ENCODE results near the gene LONP1.
A peak's percentile ranks its signal among the peaks of the same experiment; 100 is the strongest.

LONP1 gene

DNA sequence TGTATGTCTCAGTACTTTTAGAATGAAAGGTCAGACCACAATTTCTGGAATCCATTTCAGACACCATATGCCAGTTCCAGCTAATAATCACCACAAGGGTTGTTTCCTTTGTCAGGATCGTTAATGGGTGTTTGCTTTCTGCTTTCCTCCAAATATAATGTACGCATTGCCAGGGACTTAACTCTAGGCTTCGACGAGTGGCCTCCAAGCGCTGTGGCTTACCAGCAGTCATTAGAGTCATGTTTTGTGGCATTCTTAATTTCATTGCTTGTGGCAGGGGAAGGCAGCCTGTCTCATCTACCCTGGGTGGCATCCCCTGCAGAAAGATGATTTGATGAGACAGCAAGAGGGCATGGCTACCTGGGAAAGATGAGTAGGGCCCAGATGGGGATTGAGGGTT lies 74.5 kb downstream of the LONP1 start:
- no peak overlapping the region for H3K4me3 ChIP-seq (ENCODE audit: control insufficient read depth, low read depth, low read length)
- TF ChIP-seq, protein P1, sequence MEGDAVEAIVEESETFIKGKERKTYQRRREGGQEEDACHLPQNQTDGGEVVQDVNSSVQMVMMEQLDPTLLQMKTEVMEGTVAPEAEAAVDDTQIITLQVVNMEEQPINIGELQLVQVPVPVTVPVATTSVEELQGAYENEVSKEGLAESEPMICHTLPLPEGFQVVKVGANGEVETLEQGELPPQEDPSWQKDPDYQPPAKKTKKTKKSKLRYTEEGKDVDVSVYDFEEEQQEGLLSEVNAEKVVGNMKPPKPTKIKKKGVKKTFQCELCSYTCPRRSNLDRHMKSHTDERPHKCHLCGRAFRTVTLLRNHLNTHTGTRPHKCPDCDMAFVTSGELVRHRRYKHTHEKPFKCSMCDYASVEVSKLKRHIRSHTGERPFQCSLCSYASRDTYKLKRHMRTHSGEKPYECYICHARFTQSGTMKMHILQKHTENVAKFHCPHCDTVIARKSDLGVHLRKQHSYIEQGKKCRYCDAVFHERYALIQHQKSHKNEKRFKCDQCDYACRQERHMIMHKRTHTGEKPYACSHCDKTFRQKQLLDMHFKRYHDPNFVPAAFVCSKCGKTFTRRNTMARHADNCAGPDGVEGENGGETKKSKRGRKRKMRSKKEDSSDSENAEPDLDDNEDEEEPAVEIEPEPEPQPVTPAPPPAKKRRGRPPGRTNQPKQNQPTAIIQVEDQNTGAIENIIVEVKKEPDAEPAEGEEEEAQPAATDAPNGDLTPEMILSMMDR (conservative IDR thresholded peaks at IDR 0.05; ENCODE audit: control insufficient read depth, insufficient read depth, low read depth, low read length): no peak
- DNase-seq (ENCODE audit: low read depth): no peak

DNA sequence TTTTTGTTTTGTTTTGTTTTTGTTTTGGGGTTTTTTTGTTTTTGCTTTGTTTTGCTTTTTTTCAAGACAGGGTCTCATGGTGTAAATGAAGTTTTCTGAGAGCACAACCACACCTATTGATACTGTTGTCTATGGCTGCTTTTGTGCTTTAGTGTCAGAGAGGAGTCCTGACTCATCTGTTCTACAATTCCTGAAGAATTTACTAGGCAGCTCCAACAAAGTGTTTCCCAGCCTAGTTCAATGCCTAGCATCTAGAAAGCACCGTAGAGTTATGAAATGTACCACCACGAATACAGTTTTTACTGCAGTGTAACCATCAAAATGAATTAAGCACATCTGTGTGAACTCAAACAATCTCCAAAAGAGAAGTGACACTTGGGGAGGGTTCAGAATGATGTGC lies 75.9 kb downstream of the LONP1 start:
- H3K4me3 ChIP-seq (ENCODE audit: control insufficient read depth, low read depth, low read length): no peak overlapping the region
- TF ChIP-seq, protein P1 (conservative IDR thresholded peaks at IDR 0.05; ENCODE audit: control insufficient read depth, insufficient read depth, low read depth, low read length): no peak
- DNase-seq (ENCODE audit: low read depth): peak; percentile 36

DNA sequence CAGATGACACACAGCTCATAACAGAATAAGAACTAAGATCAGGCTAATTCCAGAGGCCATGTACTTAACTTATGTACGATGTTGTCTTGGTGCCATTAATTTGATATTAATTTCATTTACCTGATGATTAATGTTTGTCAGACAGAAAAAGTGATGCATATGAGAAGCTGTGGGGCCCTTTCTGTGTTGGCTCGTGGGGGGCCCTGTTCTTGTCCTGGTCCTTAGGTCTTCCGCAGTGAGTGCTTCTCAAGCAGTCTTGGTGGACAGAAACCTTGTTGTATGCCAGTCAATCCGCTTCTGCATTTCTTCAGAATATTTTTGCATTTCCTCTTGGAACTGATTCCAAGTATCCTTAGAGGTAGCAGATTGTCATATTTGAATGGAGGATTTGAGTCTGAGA lies 76.9 kb downstream of the LONP1 start:
- H3K4me3 ChIP-seq (ENCODE audit: control insufficient read depth, low read depth, low read length): no peak overlapping the region
- no peak for DNase-seq (ENCODE audit: low read depth)
- TF ChIP-seq, protein P1 (conservative IDR thresholded peaks at IDR 0.05; ENCODE audit: control insufficient read depth, insufficient read depth, low read depth, low read length): no peak

DNA sequence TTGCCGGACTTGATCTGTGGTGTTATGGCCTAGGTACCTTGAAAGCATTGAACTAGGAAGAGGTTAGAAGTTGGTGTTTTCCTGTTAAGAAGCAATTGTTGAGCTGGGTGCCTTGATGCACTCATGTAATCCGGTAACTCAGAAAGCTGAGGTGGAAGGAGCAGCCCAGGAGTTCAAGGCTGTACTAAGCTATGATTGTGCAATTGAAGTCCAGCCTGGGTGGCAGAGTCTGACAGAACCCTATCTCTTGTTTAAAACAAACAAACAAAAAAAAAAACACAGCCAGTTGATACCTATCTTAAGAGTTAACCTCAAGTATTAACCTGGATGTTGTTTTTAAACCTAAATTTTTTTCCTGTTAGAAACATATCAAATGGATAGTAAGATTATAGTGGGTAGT lies 77.7 kb downstream of the LONP1 start:
- no peak overlapping the region for H3K4me3 ChIP-seq (ENCODE audit: control insufficient read depth, low read depth, low read length)
- TF ChIP-seq, protein P1 (conservative IDR thresholded peaks at IDR 0.05; ENCODE audit: control insufficient read depth, insufficient read depth, low read depth, low read length): no peak
- no peak for DNase-seq (ENCODE audit: low read depth)
